Stomach (tissue), 9 donors: ENCODE data around the gene BOD1L1. TPM values are rescaled to one million over a fixed set of nuclear protein-coding genes. Genes with fewer than 3 reads are reported as not detected.

Experiments used
- DNase-seq, 2 donors: peaks; one replicate each; pipeline versions ENCODE4 v3.0.0 to v3.0.0-alpha.2; 2013 to 2019
- H3K27ac ChIP-seq, 5 donors: fragments of 200-600 bp in 4 of 5; sonication (generic) in 4 of 5; one replicate each; pipeline ENCODE4 v1.5.1; 2013 to 2019; ENCODE audit warnings: mild to moderate bottlenecking in 1 of 5, moderate library complexity in 1 of 5
- H3K27me3 ChIP-seq, 3 donors: fragments of 200-600 bp; sonication (generic); one replicate each; pipeline ENCODE4 v1.5.1; 2017 to 2019; ENCODE audit warnings: mixed run types in 1 of 3
- H3K36me3 ChIP-seq, 4 donors: fragments of 200-600 bp; sonication (generic); 1 replicate in 3 of 4; 2 replicates in 1 of 4; pipeline ENCODE4 v1.5.1; 2016 to 2019
- H3K4me1 ChIP-seq, 4 donors: fragments of 200-600 bp; sonication (generic); one replicate each; pipeline ENCODE4 v1.5.1; 2016 to 2019
- H3K4me3 ChIP-seq, 4 donors: fragments of 200-600 bp; sonication (generic) in 3 of 4; one replicate each; pipeline ENCODE4 v1.5.1; 2016 to 2019; ENCODE audit warnings: mild to moderate bottlenecking in 1 of 4
- H3K9me3 ChIP-seq, 4 donors: fragments of 200-600 bp; sonication (generic); one replicate each; pipeline ENCODE4 v1.5.1; 2016 to 2019
- EP300 ChIP-seq: sonication (generic); formaldehyde crosslinking; IDR thresholded peaks from one replicate; pipeline ENCODE4 v1.6.1; 2017; ENCODE audit warnings: antibody characterized with exemption
- POLR2A ChIP-seq, 4 donors: fragments of 450-650 bp; IDR thresholded peaks; one replicate each; pipeline ENCODE4 v1.6.1; 2016; ENCODE audit warnings: antibody characterized with exemption in 4 of 4, control low read depth in 2 of 4, mild to moderate bottlenecking in 1 of 4, moderate library complexity in 1 of 4
- POLR2AphosphoS5 ChIP-seq, 3 donors: sonication (generic); formaldehyde crosslinking; IDR thresholded peaks; one replicate each; pipeline ENCODE4 v1.6.1; 2016; ENCODE audit warnings: antibody characterized with exemption in 3 of 3
- WGBS, 5 donors: extraction: QIAGEN DNeasy Blood & Tissue Kit in 3 of 5; methylation state at CpG; one replicate each; pipeline versions ENCODE4 v1.1.5 to v1.1.7; 2013 to 2018; 5-methylcytosine and 5-hydroxymethylcytosine counted together
- intact Hi-C: fragments of 100-400 bp; cut with DNase I; formaldehyde crosslinking; loops from one replicate; pipeline ENCODE4 v1.15.1; 2023; ENCODE audit warnings: low total_unique reads
- polyA plus RNA-seq, 3 donors: library from polyadenylated mRNA; stranded (reverse); fragments of 200-250 nt; gene quantifications; one replicate each; pipeline ENCODE4 v1.2.3, GENCODE V29; 2013
- total RNA-seq, 5 donors: library from RNA; depleted of rRNA; stranded (reverse); fragments of >200 nt; gene quantifications; one replicate each; pipeline versions ENCODE4 v1.1.0 to v1.2.3, GENCODE V29; 2014 to 2016
- TF ChIP-seq, protein P1 (sequence below), 7 experiments: fragments of 450-650 bp in 4 of 7; fragments of 200-600 bp in 3 of 7; sonication (generic) in 3 of 7; IDR thresholded peaks; one replicate each; pipeline ENCODE4 v1.5.1; 2016 to 2019; ENCODE audit warnings: antibody characterized with exemption in 7 of 7, control low read depth in 2 of 7, mild to moderate bottlenecking in 1 of 7
- donor health status: healthy with polysubstance abuse.
- donor health status: Bipolar disorder and iron deficiency.
- donor health status: healthy.

The BOD1L1 gene
- total and polyA plus RNA-seq, 8 donors = 8.2 to 61.7 (median 33.4) TPM

DNA sequence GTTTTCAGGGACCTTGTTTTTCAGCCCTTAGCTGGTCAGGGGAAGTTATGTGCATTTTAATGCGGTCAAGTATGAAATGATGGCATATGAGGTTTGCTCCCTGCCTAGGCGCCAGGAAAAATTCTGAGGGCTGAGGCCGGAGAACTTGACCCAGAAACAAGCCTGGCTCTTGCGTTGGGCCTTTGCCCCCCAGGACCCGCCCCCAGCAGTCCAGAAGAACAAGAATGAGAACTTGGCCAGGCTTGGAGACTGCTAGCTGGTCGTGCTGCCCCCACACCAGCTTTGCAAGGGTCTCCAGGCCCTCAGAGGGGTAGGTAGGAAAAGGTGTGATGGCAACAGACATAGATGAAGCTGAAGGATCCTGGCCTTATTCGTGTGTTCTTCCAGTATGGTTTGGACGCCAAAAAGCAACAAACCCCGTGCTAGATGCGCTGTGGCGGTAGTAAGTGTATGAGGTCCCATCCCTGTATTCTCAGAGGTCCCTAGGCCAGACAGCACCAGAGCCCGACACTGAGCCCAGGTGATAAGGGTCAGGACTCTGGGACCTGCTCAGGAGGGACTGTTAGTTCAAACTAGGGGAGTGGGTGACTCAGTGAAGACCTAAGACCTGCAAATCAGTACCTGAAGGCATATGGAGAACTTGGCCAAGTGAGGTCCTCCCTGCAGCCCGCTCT is 93.7 kb downstream of the BOD1L1 start:
- intact Hi-C loops = no loop called here
- Histone ChIP-seq H3K9me3 (peaks cover 0 to 10% (median 4%) of the 10 kb centered on the region in 4 donors), H3K27me3 (peaks cover 39 to 100% (median 98%) of the 10 kb centered on the region in 3 donors), H3K27ac (no peak overlapping the region), H3K36me3 (no peaks in the 10 kb centered on the region), H3K4me3 (no peak overlapping the region), H3K4me1 (peaks cover 0 to 44% (median 16%) of the 10 kb centered on the region in 4 donors)
- WGBS, 5 donors = 9 to 14% (median 12%) methylated on average over 13 of the region's 13 CpGs
- no peak for DNase-seq
- TF ChIP-seq POLR2A (IDR thresholded peaks at IDR 0.05) = no peak
- TF ChIP-seq EP300 = no peak
- TF ChIP-seq, protein P1, sequence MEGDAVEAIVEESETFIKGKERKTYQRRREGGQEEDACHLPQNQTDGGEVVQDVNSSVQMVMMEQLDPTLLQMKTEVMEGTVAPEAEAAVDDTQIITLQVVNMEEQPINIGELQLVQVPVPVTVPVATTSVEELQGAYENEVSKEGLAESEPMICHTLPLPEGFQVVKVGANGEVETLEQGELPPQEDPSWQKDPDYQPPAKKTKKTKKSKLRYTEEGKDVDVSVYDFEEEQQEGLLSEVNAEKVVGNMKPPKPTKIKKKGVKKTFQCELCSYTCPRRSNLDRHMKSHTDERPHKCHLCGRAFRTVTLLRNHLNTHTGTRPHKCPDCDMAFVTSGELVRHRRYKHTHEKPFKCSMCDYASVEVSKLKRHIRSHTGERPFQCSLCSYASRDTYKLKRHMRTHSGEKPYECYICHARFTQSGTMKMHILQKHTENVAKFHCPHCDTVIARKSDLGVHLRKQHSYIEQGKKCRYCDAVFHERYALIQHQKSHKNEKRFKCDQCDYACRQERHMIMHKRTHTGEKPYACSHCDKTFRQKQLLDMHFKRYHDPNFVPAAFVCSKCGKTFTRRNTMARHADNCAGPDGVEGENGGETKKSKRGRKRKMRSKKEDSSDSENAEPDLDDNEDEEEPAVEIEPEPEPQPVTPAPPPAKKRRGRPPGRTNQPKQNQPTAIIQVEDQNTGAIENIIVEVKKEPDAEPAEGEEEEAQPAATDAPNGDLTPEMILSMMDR (IDR thresholded peaks at IDR 0.05) = no peak
- no peak for TF ChIP-seq POLR2AphosphoS5 (IDR thresholded peaks at IDR 0.05)

DNA sequence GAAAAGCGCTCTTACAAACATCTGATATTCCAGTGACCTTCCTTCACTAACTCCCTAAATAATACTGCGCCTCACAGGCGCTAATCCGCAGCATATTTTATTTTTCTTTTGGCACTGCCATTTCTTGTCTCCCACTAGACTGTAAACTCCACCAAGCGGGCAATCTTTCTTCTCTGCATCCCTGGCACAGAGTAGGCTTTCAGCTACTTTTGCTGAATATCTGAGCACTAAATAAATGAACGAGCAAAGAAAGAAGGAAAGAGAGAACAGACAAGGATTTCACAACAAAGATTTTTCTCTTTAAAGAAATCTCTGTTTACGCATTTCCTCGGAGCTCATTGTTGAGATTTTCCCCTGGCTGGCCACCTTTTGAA is 95.9 kb downstream of the BOD1L1 start:
- Histone ChIP-seq H3K4me3 (no peak overlapping the region), H3K4me1 (peaks cover 0 to 49% (median 22%) of the 10 kb centered on the region in 4 donors), H3K27ac (no peak overlapping the region), H3K36me3 (no peaks in the 10 kb centered on the region), H3K9me3 (no peaks in the 10 kb centered on the region), H3K27me3 (peaks cover 31 to 100% (median 98%) of the 10 kb centered on the region in 3 donors)
- TF ChIP-seq POLR2A (IDR thresholded peaks at IDR 0.05) = no peak
- no peak for DNase-seq
- 18 to 31% (median 28%) methylated on average over 8 of the region's 8 CpGs for WGBS, 5 donors
- intact Hi-C loops = no loop called here

DNA sequence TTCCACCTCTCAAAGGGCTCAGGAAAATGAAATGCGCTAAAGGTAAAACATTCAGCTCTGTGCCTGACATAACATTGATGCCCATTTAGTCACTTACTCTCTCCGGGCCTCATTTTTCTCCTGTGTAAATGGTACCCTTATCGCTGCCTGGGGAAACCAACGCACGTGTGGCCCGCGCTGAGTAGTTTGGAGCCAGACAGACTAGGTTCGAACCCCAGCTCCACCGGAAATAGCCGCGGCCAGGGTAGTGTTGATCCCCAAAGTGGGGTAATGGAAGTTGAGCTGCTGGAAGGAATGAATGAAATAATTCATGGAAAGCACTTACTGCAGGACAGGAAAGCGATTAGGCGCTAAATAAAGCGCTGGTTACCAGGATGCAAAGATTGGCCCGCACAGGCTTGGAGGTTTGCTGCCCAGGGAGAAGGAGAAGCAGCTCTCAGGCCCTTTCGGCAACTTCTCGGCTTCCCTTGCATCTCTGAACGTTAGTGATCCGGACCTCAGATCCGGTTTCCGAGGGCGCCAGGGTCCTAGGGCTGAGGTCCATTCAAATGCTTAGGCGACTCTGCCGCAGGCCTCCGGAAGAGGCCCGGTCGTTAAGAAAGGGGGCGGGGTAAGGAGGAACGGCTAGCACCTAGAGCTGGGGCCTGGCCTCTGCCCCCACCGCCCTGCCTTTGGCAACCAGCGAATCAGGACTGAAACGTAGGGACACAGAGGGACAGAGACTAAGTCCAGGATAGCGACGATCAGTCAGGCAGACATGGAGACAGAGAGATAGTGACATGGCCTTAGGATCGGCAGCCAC is 96.5 kb downstream of the BOD1L1 start:
- H3K4me3 ChIP-seq = no peak overlapping the region
- peaks cover 0 to 46% (median 21%) of the 10 kb centered on the region in 4 donors for H3K4me1 ChIP-seq
- H3K9me3 ChIP-seq = no peaks in the 10 kb centered on the region
- DNase-seq = no peak
- WGBS, 5 donors = 5 to 12% (median 8%) methylated on average over 32 to 35 of the region's 35 CpGs
- TF ChIP-seq, protein P1 (IDR thresholded peaks at IDR 0.05) = no peak
- TF ChIP-seq POLR2A (IDR thresholded peaks at IDR 0.05) = no peak
- no peak for TF ChIP-seq EP300
- no peak for TF ChIP-seq POLR2AphosphoS5 (IDR thresholded peaks at IDR 0.05)
- peaks cover 29 to 100% (median 98%) of the 10 kb centered on the region in 3 donors for H3K27me3 ChIP-seq
- no peaks in the 10 kb centered on the region for H3K36me3 ChIP-seq
- H3K27ac ChIP-seq = no peak overlapping the region
- intact Hi-C loops = no loop called here

DNA sequence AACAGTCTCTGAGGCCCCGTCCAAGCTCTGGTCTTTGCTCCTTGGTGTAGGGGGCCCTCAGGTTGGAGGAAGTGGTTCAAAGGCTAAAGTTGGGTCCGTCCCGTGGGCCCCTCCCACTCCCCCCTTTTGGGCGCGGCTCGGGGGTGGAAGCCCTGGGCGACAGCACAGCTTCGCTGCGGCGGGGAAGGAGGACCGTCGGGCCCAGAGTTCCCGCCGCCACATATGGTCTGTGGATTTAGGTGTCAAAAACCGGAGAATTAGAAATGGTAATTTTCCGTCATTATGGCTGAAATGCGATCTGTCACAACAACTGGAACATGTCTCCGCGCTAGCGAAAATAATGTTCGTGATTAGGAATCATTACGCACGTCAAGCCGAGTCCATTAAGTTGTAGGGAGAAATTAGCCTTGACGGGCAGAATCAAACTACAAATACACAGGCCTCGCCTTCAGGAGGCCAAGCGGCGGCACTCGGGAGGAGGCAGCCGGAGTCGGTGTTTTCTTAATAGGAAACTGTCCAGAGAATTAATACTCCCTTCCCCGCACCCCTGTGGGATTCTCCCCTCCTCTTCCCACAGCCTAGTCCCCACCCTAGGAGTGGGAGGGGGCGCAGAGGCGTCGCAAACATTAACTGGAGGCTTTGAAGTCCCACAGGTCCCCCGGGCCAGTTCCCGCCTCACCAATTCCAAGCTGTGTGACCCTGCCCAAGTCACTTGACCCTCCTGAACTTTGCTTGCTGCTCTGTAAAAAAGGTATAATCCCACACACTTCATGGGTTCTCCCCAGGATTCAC is 98.2 kb downstream of the BOD1L1 start:
- no peak for DNase-seq
- H3K9me3 ChIP-seq = peaks cover 7 to 11% (median 8%) of the 10 kb centered on the region in 4 donors
- H3K36me3 ChIP-seq = no peaks in the 10 kb centered on the region
- no peak overlapping the region for H3K4me3 ChIP-seq
- intact Hi-C loops = no loop called here
- H3K27ac ChIP-seq = no peak overlapping the region
- 7 to 14% (median 11%) methylated on average over 30 to 37 of the region's 37 CpGs for WGBS, 5 donors
- peaks cover 32 to 100% (median 99%) of the 10 kb centered on the region in 3 donors for H3K27me3 ChIP-seq
- no peak for TF ChIP-seq EP300
- TF ChIP-seq, protein P1 (IDR thresholded peaks at IDR 0.05) = no peak
- no peak for TF ChIP-seq POLR2AphosphoS5 (IDR thresholded peaks at IDR 0.05)
- TF ChIP-seq POLR2A (IDR thresholded peaks at IDR 0.05) = no peak
- H3K4me1 ChIP-seq = peaks cover 0 to 39% (median 16%) of the 10 kb centered on the region in 4 donors
